T-helper 2 cell (primary cell): ENCODE data around the gene CFAP43.
A peak's percentile ranks its signal among the peaks of the same experiment; 100 is the strongest.

Experiments used
- DNase-seq, 5 experiments: peaks; one replicate each; pipeline versions ENCODE4 v3.0.0 to v3.0.0-alpha.2; 2012 to 2022

CFAP43 gene

DNA sequence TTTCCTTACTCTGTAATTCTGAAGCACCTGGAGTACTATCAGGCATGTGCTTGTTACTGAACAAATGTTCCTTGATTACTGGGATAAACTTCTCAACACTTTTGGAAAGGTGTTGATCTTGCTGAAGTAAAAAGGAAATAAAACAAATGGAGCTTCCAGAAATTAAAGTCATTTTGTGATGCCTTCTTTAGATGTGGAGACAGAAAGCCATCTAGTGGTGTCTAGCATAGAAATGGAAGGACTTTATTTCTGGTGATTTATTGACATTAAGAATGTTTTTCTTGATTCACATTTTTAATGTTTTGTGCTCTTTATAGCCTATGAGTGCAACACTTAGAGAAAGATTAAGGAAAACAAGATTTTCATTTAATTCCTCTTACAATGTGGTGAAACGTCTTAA lies 108.8 kb downstream of the CFAP43 start:
- DNase-seq = peak in 1 of 5 experiments; percentile 49

DNA sequence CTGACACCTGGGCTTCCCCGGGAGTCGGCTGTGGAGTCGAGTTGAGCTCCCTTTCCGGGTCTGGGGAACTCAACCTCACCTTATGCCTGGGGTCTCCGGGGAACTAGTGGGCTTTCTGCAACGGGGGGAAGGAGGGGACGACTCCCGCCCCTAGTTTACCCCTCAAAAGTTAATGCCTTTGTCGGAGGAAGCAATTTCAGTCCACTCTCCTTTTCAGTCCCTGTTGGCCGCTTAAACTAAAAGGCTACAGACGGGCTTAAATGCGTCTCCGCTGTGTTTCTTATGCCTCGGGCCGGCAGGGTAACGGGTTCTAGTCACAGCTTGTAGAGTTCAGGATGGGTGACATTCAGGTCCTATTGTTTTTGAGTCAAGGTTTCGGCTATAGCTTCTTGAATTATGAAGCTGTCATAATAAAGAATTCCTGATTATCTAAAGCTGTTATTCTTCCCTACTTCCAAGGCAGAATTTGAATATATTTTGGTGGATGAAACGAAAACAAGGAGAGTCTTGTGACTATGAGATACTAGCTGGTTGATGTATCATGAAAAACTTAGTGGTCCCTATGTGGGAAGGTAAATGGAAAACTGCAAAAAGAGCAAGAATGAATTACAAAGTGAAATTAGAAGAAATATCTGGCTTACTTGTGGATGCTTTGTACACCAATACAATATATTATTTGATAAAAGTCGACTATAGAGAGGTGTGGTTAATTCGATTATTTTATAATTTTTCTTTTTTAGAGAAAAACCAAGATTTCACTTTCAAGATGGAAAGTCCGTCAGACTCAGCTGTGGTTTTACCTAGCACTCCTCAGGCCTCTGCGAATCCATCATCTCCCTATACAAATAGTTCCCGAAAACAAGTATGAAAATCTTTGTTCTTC lies 109.7 kb downstream of the CFAP43 start:
- peak in 2 of 5 experiments; percentile 1 to 41 for DNase-seq

DNA sequence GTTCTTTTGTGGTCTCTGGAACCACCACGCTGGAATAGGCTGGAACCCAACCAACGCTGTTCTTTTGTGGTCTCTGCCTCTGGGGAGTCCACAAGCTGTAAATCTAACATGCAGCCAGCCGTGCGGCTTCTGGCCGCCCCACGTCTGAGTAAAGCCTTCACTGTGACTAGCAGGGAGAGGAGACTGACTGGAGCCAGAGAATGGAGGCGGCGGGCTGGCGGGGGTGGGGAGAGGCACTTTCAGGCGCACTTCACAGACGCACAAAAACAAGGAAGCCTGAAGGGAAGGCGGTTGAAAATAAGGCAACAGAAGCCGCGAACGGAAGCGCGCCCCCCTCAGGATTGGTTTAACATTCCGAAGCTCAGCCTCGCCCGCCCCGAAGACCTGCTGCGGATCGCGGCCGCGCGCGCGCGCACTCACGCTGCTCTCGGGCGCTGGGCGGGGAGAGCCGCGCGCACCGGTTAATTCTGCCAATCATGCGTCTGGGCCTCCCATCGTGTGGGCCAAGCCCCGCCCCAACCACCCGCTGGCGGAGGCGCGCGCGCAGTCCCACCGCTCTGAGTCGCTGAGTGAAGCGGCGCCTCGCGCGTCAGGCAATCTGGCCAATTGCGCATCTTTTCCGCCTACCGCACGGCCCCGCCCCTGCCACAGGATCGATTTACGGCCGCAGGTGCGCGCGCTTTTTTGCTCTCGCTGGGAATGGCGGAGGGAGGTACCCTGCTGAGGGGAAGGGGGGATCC lies 110.5 kb downstream of the CFAP43 start, which contains the start of gene SFR1:
Gene SFR1, plus strand, starts transcription at position 687 of the 740 bp plus-strand sequence. Its CDS starts 13 bp downstream, at position 700.
- DNase-seq = peak; percentile 99 to 100 (median 99)

- DNase-seq = peak; percentile 70 to 85 (median 83)
Measured at GRCh38 chr10:104120903-104121484, 111.2 kb downstream of the CFAP43 start.

DNA sequence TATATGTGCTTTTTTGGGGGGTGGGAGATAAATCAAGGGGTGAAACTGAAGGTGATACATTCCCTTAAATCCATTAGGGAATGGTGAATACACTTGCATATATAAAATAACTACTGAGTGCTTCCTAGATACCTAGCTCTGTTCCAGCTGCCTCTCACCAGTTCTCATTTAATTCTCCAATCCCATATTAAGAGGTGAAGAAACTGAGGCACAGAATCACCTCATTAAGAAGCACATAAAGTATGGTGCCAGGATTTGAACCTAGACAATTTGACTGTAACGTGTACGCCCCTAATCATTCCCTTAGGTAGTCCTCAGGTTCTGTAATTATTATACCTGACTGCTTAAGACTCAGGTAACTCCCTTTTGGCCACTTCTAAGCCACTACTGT lies 111.7 kb downstream of the CFAP43 start:
- DNase-seq = no peak

GRCh38 chr10:104119996-104120395 lies 112.2 kb downstream of the CFAP43 start:
- DNase-seq = no peak

GRCh38 chr10:104117839-104118323 lies 114.3 kb downstream of the CFAP43 start:
- no peak for DNase-seq

DNA sequence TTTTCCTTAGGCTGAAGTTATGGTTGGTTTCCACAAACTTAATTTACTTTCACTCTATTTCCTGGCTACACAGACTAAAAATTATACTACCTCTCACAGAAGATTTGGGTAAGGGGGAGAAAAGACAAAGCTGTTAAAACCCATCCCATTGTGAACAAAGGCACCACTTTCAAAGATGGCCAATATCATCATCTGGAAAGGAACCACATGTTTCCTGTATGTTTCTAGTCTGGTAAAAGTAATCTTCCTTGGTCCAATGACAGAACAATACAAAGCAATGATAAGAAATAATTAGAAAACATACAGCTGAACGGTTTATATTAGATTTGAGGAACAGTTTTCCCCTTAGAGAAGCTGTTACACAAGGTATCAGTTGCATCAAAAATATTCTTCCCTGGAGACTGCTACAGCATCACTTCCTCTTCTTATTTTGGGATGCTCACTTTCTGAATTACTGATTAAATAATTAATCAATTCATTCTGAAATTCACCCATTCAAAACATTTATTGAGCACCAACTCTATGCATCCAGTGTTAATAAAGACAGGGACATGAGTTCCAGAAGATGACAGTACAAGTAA lies 118.7 kb downstream of the CFAP43 start:
- DNase-seq = no peak

DNA sequence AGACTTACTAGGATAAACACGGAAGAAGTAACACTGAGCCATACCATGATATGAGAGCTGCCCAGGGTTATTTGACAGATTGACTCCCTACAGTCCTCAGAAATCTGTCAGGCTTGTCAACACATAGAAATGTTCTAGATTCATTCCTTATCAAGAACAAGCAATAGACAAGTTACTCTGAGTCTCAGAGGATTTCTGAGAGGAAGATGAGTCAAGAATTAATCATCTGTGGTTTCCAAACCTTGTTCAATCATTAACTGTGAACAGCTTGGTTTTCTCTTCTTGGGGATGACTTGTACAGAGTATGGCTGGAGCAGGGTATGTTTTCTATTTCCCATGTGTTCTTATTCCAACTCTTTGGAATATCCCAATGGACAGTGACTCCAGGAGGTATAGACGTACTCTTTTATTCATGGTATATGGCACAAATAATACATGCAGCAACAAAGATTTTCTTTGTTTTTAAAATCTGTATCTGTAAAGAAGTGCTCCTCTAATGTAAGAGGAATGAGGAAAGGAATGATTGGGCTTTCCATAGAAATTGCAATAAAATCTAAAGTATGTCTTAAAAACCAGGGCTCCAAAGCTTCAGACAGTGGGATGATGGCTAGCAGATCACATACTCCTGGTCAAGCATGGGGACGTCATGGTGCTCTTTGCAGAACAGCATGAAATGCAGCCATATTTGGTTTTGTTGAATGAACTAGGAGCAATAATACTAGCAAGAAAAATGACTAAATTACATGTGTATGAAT lies 122.1 kb downstream of the CFAP43 start:
- no peak for DNase-seq

GRCh38 chr10:104104926-104105325 lies 127.2 kb downstream of the CFAP43 start:
- DNase-seq = no peak

DNA sequence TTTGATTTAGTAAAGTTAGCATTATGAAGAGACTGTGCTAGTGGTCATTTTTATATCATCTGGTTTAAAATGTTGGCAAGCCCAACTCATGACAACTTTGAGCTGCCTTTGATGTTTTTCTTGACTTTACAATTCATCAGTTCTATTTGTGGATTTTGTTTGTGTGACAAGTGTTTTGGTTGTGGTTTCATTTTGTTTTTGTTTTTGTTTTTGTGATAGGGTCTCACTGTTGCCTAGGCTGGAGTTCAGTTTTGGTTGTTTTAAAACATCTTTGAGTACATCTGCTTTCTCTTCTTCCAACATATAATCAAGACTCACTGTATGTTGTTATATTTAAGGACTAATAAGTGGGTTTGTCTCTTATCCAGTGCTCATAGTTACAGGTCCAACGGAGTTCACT lies 127.7 kb downstream of the CFAP43 start:
- no peak for DNase-seq

- DNase-seq = no peak
Measured at GRCh38 chr10:104103956-104104355, 128.2 kb downstream of the CFAP43 start.

DNA sequence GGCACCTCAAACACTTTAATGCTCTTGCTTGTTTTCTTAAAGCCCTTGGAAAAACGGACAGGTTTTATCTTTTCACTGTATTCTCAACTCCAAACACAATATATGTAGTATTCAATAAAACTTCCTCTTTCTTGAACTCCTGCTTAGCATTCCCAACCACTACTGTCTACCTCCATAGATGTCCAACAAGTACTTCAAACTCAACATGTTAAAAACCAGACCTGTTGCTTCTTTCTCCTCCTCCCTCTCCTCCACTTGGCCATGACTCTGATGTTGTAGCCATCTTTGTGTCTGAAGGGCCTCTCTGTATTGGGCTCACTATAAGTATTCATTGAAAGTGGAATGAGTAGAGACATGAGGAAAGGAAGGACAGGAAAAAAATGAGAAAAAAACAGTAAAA lies 130.3 kb downstream of the CFAP43 start:
- no peak for DNase-seq

DNA sequence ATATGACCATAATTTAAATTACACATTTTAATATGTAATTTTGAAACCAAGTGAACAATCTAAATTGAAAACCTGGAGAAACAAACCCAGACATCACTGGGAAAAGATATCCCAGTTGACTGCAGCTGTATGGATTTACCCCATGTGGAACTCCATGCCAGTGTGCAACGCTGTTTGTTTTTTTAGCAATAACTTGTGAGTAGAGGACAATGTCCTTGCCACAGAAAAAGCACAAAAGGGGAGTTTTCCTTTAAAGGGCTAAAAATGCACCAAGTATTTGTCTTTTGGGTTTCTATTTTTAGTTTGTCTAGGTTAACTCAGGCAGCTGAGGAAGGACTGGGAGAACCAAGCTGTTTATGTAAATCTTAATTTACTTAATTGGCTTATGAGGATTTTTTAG lies 131.4 kb downstream of the CFAP43 start:
- DNase-seq = no peak

GRCh38 chr10:104099941-104100340 lies 132.2 kb downstream of the CFAP43 start:
- DNase-seq = no peak

- DNase-seq = no peak
Measured at GRCh38 chr10:104099269-104099668, 132.9 kb downstream of the CFAP43 start.

GRCh38 chr10:104098358-104098925 lies 133.7 kb downstream of the CFAP43 start:
- DNase-seq = no peak

GRCh38 chr10:104096692-104097091 lies 135.5 kb downstream of the CFAP43 start:
- DNase-seq = no peak

- no peak for DNase-seq
Measured at GRCh38 chr10:104092749-104093148, 139.4 kb downstream of the CFAP43 start.

DNA sequence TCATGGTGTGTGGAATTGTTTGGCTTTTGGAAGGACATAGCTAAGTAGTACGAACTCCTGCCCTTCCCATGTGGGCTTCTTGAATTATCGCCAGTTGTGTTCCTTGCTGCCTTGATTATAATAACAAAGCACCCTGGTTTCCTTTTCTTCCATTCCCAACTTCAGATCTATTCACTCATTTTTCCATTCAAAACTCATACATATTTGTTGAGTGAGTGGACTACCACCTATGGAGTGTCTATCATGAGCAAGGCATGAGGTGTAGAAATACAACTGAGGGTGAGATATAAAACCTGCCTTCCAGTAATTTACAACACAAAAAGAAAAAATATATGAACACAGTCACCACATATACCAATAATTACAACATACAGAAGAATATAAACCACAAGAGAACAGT lies 141.6 kb downstream of the CFAP43 start:
- no peak for DNase-seq

DNA sequence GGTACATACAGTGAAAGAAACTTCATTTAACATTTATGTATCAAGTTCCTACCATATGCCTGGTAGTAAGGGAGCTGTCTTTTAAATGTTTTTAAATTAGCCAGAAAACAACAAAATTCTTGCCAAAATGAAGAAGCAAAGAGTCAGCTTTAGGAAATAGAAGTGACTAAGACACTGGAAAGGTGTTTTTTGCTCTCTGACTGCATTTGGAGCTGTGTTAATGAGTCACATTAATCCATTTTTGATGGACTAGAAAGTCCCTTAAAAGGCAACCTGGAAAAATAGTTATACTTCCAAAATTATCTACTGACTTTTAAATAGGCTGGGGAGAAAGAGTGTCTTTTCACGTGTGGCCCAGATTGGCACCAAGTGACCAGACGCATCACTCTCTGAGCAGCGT lies 142.5 kb downstream of the CFAP43 start:
- DNase-seq = no peak

- no peak for DNase-seq
Measured at GRCh38 chr10:104088239-104088638, 143.9 kb downstream of the CFAP43 start.
